HCT116 (cell line): ENCODE data around the gene SSMEM1. TPM values are rescaled to one million over a fixed set of nuclear protein-coding genes. Genes with fewer than 3 reads are reported as not detected.
"Not testable (repeated sequence)": the region's sequence is repeated elsewhere in the genome, so short reads cannot be mapped to it uniquely, and the experiment has no call there.

Source experiments
- ATAC-seq: fragments of 200-7000 bp; cut with Tn5 transposase; 2 replicates; pipeline ENCODE4 v1.9.1; 2020; ENCODE audit warnings: mild to moderate bottlenecking, moderate library complexity
- BruUV-seq: library from RNA; stranded (reverse); fragments of 400-500 nt; replicated peaks from 2 replicates; lab custom pipeline; 2021; lab: Mats Ljungman, UMichigan
- CTCF ChIA-PET: fragments of 300-600 bp; sonication (Branson Sonifier 250); formaldehyde crosslinking; loops from one replicate; lab custom pipeline; 2021; ENCODE audit warnings: antibody characterized with exemption; lab: Charles Lee
- POLR2A ChIA-PET: fragments of 300-600, 350-600 bp; sonication (Branson Sonifier 250); formaldehyde crosslinking; loops from one replicate; lab custom pipeline; 2021; ENCODE audit warnings: antibody characterized with exemption; lab: Charles Lee
- RAD21 ChIA-PET, 2 experiments: fragments of 300-600 bp; sonication (Branson Sonifier 250); formaldehyde crosslinking; loops; one replicate each; lab custom pipeline; 2023; ENCODE audit warnings: low total read pairs in 2 of 2; ENCODE audit not compliant: uncharacterized antibody in 2 of 2, unreplicated experiment in 2 of 2, low non-redundant PET in 1 of 2; lab: Charles Lee
- DNase-seq: peaks from one replicate; pipeline ENCODE4 v3.0.0-alpha.2; 2010; ENCODE audit warnings: low read depth, low spot score
- H2AFZ ChIP-seq: fragments of 200-600 bp; shearing (Covaris generic), sonication (generic); 2 replicates; pipeline ENCODE4 v1.6.1; 2017; ENCODE audit warnings: low read depth, mixed run types, mixed read lengths, antibody characterized with exemption, low read length; ENCODE audit not compliant: poor library complexity, severe bottlenecking
- H3K27ac ChIP-seq: 2 replicates; pipeline ENCODE4 v1.5.1; 2012; ENCODE audit warnings: low read depth, low read length
- H3K27me3 ChIP-seq: fragments of 200-600 bp; sonication (generic); 2 replicates; pipeline ENCODE4 v1.6.1; 2016; ENCODE audit warnings: mixed run types, low read length, mixed read lengths; ENCODE audit not compliant: insufficient read depth
- H3K36me3 ChIP-seq, 2 experiments: fragments of 200-500 bp in 1 of 2; fragments of 200-600 bp in 1 of 2; sonication (Bioruptor generic) in 1 of 2; sonication (generic) in 1 of 2; 2 replicates each; pipeline versions ENCODE4 v1.5.1 to v1.6.1; 2014 to 2016; ENCODE audit warnings: low read length in 2 of 2, inconsistent platforms in 1 of 2, mixed read lengths in 1 of 2, mixed run types in 1 of 2; ENCODE audit not compliant: insufficient read depth in 2 of 2, control insufficient read depth in 1 of 2
- H3K4me1 ChIP-seq, 2 experiments: fragments of 200-600 bp in 1 of 2; sonication (generic) in 1 of 2; 2 replicates each; pipeline versions ENCODE4 v1.5.1 to v1.6.1; 2012 to 2017; ENCODE audit warnings: low read length in 2 of 2, inconsistent platforms in 1 of 2, mild to moderate bottlenecking in 1 of 2, mixed read lengths in 1 of 2, mixed run types in 1 of 2, moderate library complexity in 1 of 2; ENCODE audit not compliant: insufficient read depth in 2 of 2, control insufficient read depth in 1 of 2
- H3K4me2 ChIP-seq: fragments of 200-600 bp; sonication (generic); 2 replicates; pipeline ENCODE4 v1.6.1; 2017; ENCODE audit warnings: mixed run types, low read length, mixed read lengths
- H3K4me3 ChIP-seq, 2 experiments: fragments of 200-600 bp in 1 of 2; sonication (generic) in 1 of 2; replicated peaks in 1 of 2; 2 replicates each; pipeline ENCODE4 v1.5.1; 2011 to 2016; ENCODE audit warnings: low read length in 2 of 2, control low read depth in 1 of 2, low read depth in 1 of 2, mild to moderate bottlenecking in 1 of 2, mixed read lengths in 1 of 2, mixed run types in 1 of 2
- H3K79me2 ChIP-seq: fragments of 200-600 bp; sonication (generic); 2 replicates; pipeline ENCODE4 v1.6.1; 2017; ENCODE audit warnings: mild to moderate bottlenecking, mixed run types, low read length, moderate library complexity, mixed read lengths; ENCODE audit not compliant: insufficient read depth
- H3K9ac ChIP-seq: fragments of 200-600 bp; sonication (generic); 2 replicates; pipeline ENCODE4 v1.6.1; 2016; ENCODE audit warnings: low read length, mixed read lengths
- H3K9me2 ChIP-seq: fragments of 200-600 bp; sonication (generic), shearing (Covaris generic); 2 replicates; pipeline ENCODE4 v1.6.1; 2017; ENCODE audit warnings: mixed run types, mild to moderate bottlenecking, moderate library complexity; ENCODE audit not compliant: insufficient read depth
- H3K9me3 ChIP-seq, 2 experiments: fragments of 200-500 bp in 1 of 2; fragments of 200-600 bp in 1 of 2; sonication (Bioruptor generic) in 1 of 2; sonication (generic) in 1 of 2; 2 replicates each; pipeline ENCODE4 v1.6.1; 2014 to 2017; ENCODE audit warnings: low read length in 2 of 2, mixed read lengths in 2 of 2, inconsistent platforms in 1 of 2, low read depth in 1 of 2, mild to moderate bottlenecking in 1 of 2, mixed run types in 1 of 2, moderate library complexity in 1 of 2; ENCODE audit not compliant: control insufficient read depth in 1 of 2, insufficient read depth in 1 of 2
- H4K20me1 ChIP-seq: fragments of 200-600 bp; sonication (generic), shearing (Covaris generic); 2 replicates; pipeline ENCODE4 v1.6.1; 2017; ENCODE audit warnings: mixed run types, mild to moderate bottlenecking, moderate library complexity; ENCODE audit not compliant: insufficient read depth
- CTCF ChIP-seq, 3 experiments: fragments of 200-600 bp in 1 of 3; sonication (generic) in 1 of 3; IDR thresholded peaks in 2 of 3; conservative IDR thresholded peaks in 1 of 3; 2 replicates each; pipeline ENCODE4 v1.5.1; 2012 to 2017; ENCODE audit warnings: low read depth in 2 of 3, low read length in 2 of 3, antibody characterized with exemption in 1 of 3, borderline replicate concordance in 1 of 3, control low read depth in 1 of 3, mild to moderate bottlenecking in 1 of 3, mixed read lengths in 1 of 3, mixed run types in 1 of 3, moderate library complexity in 1 of 3; ENCODE audit not compliant: insufficient read depth in 1 of 3
- RAD21 ChIP-seq: IDR thresholded peaks from 2 replicates; pipeline ENCODE4 v1.6.1; 2012; ENCODE audit warnings: low read depth, mild to moderate bottlenecking
- YY1 ChIP-seq: IDR thresholded peaks from 2 replicates; pipeline ENCODE4 v1.6.1; 2011; ENCODE audit warnings: low read length, low read depth, moderate library complexity, mild to moderate bottlenecking; ENCODE audit not compliant: insufficient replicate concordance; ENCODE audit errors: extremely low read depth
- ZNF274 ChIP-seq: fragments of 200-500 bp; sonication (Bioruptor generic); IDR thresholded peaks from 2 replicates; pipeline ENCODE4 v1.6.1; 2014; ENCODE audit warnings: mild to moderate bottlenecking, low read depth, low read length, inconsistent platforms
- intact Hi-C: fragments of 100-400 bp; cut with micrococcal nuclease; formaldehyde crosslinking; loops from 2 replicates; pipeline ENCODE4 v1.10.0; 2022
- total RNA-seq: library from RNA; stranded (reverse); gene quantifications from one replicate; pipeline ENCODE4 v1.2.1, GENCODE V29; 2021; ENCODE audit not compliant: unreplicated experiment

SSMEM1 gene
- total RNA-seq, 1 experiment from 2014 or later: not detected

GRCh38 chr7:130242198-130243014 lies 34.7 kb downstream of the SSMEM1 start:
- H3K27ac ChIP-seq: no peak overlapping the region
- POLR2A ChIA-PET: no interaction called here
- ATAC-seq: peak; percentile 100
- H3K4me1 ChIP-seq: no peaks in the 10 kb centered on the region
- peak overlapping the region; percentile 99 for H2AFZ ChIP-seq
- H3K9me3 ChIP-seq: no peaks in the 10 kb centered on the region
- no peak overlapping the region for H3K4me2 ChIP-seq
- intact Hi-C loops: loop anchor here (1.0 to 10.0 kb wide), 6 partner anchors 290 to 590 kb away; partner anchors contain the start of gene UBE2H
- peak; percentile 84 to 95 (median 94) for TF ChIP-seq CTCF (IDR thresholded peaks at IDR 0.05 in 2 of 3, conservative IDR thresholded peaks at IDR 0.05 in 1 of 3; ENCODE audit: borderline replicate concordance in 1 of 3, insufficient read depth in 1 of 3, low read depth in 2 of 3, low read length in 2 of 3)
- peak; percentile 28 for TF ChIP-seq YY1
- TF ChIP-seq RAD21: peak; percentile 93
- TF ChIP-seq ZNF274: no peak
- TF ChIP-seq, all 23 proteins: peak for 3
- peak; percentile 24 for DNase-seq
- no peaks in the 10 kb centered on the region for H3K36me3 ChIP-seq
- H3K9ac ChIP-seq: no peak overlapping the region
- CTCF ChIA-PET: interaction anchor here (0.5 to 2.9 kb wide), 5 partner anchors 15 to 516 kb away, joined by 3 to 11 read pairs (median 4); no protein-coding TSS in a partner anchor
- BruUV-seq: no TSS peak
- no peaks in the 10 kb centered on the region for H3K9me2 ChIP-seq
- H4K20me1 ChIP-seq: no peaks in the 10 kb centered on the region
- RAD21 ChIA-PET: no interaction called here
- no peaks in the 10 kb centered on the region for H3K79me2 ChIP-seq
- H3K27me3 ChIP-seq: no peaks in the 10 kb centered on the region
- no peak overlapping the region for H3K4me3 ChIP-seq

DNA sequence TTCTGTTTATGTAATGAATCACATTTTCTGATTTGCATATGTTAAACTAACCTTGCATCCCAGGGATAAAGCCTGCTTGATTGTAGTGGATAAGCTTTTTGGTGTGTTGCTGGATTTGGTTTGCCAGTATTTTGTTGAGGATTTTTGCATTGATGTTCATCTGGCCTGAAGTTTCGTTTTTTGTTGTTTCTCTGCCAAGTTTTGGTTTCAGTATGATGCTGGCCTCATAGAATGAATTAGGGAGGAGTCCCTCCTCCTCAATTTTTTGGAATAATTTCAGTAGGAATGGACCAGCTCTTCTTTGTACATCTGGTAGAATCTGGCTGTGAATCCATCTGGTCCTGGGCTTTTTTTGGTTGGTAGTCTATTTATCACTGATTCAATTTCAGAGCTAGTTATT lies 35.8 kb downstream of the SSMEM1 start:
- CTCF ChIA-PET: interaction anchor here (1.5 to 1.9 kb wide), 2 partner anchors 14 to 514 kb away, joined by 4 to 6 read pairs; no protein-coding TSS in a partner anchor
- H3K27ac ChIP-seq, H3K9me2 ChIP-seq, H3K27me3 ChIP-seq, POLR2A ChIA-PET, H3K9ac ChIP-seq, H3K4me1 ChIP-seq, DNase-seq, ATAC-seq, H3K79me2 ChIP-seq, H3K36me3 ChIP-seq, RAD21 ChIA-PET, H4K20me1 ChIP-seq, BruUV-seq, H3K4me2 ChIP-seq, H3K9me3 ChIP-seq, H3K4me3 ChIP-seq, H2AFZ ChIP-seq: not testable (repeated sequence)
- intact Hi-C loops: loop anchor here (5.0 to 10.0 kb wide), 3 partner anchors 291 to 589 kb away; partner anchors contain the start of gene UBE2H

DNA sequence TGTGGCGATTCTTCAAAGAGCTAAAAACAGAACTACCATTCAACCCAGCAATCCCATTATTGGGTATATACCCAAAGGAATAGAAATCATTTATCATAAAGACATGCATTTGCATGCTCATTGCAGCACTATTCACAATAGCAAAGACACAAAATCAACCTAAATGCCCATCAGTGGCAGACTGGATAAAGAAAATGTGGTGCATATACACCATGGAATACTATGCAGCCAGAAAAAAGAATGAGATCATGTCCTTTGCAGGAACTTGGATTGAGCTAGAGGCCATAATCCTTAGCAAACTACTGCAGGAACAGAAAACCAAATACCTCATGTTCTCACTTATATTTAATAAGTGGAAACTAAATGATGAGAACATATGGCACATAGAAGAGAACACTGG lies 38.8 kb downstream of the SSMEM1 start:
- H3K4me1 ChIP-seq, POLR2A ChIA-PET, H3K36me3 ChIP-seq, DNase-seq, H3K4me2 ChIP-seq, H3K27me3 ChIP-seq, H4K20me1 ChIP-seq, H3K9me2 ChIP-seq, ATAC-seq, H3K27ac ChIP-seq, H3K4me3 ChIP-seq, H3K79me2 ChIP-seq, BruUV-seq, H3K9me3 ChIP-seq, CTCF ChIA-PET, H3K9ac ChIP-seq, RAD21 ChIA-PET, H2AFZ ChIP-seq: not testable (repeated sequence)
- intact Hi-C loops: loop anchor here (10.0 kb wide), 1 partner anchor 448 kb away; no protein-coding TSS in a partner anchor
